ENCODE results near the gene RAB31. TPM values are rescaled to one million over a fixed set of nuclear protein-coding genes. Genes with fewer than 3 reads are reported as not detected.

Gene RAB31
- total and polyA plus RNA-seq, 2 of the 13 experiments (the other 11 are each of a cell fraction or from before 2014, with no cell fraction given) = 1.1 to 1.7 TPM

DNA sequence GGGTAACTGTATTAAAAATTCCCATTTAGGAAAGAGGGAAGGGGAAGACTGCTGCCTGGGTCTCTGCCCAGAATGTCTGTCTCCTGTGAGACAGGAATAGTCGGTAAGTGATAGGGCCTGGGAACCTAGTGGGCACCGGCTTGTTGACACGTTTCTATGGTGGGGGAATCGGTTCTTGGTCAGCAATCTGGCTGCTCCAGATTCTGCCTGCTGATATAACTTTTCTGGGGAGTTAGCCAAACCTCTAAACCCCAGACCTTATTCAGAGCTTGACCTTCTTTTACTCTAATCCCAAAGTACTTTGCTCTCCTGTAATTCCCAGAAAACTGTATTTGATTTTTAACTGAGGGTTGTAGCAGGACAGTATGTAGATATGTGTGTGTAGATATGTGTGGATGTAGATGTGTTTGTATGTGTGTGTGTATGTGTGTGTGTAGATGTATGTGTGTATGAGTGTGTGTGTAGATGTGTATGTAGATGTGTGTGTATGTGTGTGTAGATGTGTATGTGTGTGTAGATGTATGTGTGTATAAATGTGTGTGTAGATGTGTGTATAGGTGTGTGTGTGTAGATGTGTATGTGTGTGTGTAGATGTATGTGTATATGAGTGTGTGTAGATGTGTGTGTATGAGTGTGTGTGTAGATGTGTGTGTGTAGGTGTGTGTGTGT, 115.8 kb downstream of the RAB31 start (continued):
- TF ChIP-seq, protein P1, sequence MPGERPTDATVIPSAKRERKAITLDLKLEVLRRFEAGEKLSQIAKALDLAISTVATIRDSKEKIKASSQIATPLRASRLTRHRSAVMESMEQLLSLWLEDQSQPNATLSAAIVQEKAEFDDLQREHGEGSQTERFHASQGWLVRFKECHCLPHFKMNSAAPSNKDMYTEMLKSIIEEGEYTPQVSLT (CRISPR knock-in tag; IDR thresholded peaks at IDR 0.05; ENCODE audit: borderline replicate concordance, low read depth) = no peak
- no peak for TF ChIP-seq ZNF558 (CRISPR knock-in tag; IDR thresholded peaks at IDR 0.05; ENCODE audit: borderline replicate concordance)
- TF ChIP-seq ETV5 (CRISPR knock-in tag; IDR thresholded peaks at IDR 0.05; ENCODE audit: borderline replicate concordance) = no peak
- no peak for TF ChIP-seq NRL (CRISPR knock-in tag; IDR thresholded peaks at IDR 0.05; ENCODE audit: borderline replicate concordance)
- no peak for TF ChIP-seq MTF1 (CRISPR knock-in tag; IDR thresholded peaks at IDR 0.05)

DNA sequence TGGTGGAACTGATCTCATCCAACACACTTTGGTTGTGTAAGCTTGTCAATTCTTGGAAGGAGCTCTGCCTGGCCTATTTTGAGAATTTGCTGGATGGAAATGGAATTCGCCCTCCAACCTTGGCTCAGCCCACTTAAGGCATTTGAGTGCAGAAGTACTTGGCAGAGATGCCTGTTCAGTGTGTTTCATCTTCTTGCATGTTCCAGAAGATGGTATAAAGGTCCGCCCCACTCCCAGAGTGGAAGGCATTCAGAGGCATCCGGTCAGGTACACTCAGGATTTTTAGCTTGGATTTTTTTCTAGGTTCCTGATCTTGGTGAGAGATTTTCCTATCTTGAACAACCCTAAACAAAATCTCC, 116.4 kb downstream of the RAB31 start:
- H3K36me3 ChIP-seq (replicated peaks in 1 of 2; ENCODE audit: control insufficient read depth in 1 of 2, insufficient read depth in 2 of 2, low read length in 2 of 2) = no peaks in the 10 kb centered on the region
- TF ChIP-seq HOXD1 (CRISPR knock-in tag; IDR thresholded peaks at IDR 0.05) (no peak), CHCHD3 (CRISPR knock-in tag; IDR thresholded peaks at IDR 0.05) (no peak), ZNF253 (CRISPR knock-in tag; IDR thresholded peaks at IDR 0.05; ENCODE audit: borderline replicate concordance) (no peak), ZNF180 (CRISPR knock-in tag; IDR thresholded peaks at IDR 0.05; ENCODE audit: borderline replicate concordance, low read depth) (no peak), SSRP1 (CRISPR knock-in tag; IDR thresholded peaks at IDR 0.05) (no peak), SATB2 (CRISPR knock-in tag; IDR thresholded peaks at IDR 0.05) (no peak), CBFB (CRISPR knock-in tag; IDR thresholded peaks at IDR 0.05) (no peak), KLF13 (CRISPR knock-in tag; IDR thresholded peaks at IDR 0.05) (no peak), TAF1 (CRISPR knock-in tag; IDR thresholded peaks at IDR 0.05) (no peak), ZNF614 (CRISPR knock-in tag; IDR thresholded peaks at IDR 0.05; ENCODE audit: borderline replicate concordance) (no peak), GTF2F1 (IDR thresholded peaks at IDR 0.05; ENCODE audit: low read length) (no peak), EP300 (IDR thresholded peaks at IDR 0.05; ENCODE audit: low read depth in 2 of 2, low read length in 2 of 2) (no peak), EP300 (CRISPR knock-in tag; IDR thresholded peaks at IDR 0.05; ENCODE audit: borderline replicate concordance) (no peak), RBM39 (IDR thresholded peaks at IDR 0.05; ENCODE audit: low read depth, low read length, poor library complexity, severe bottlenecking) (no peak), ISX (CRISPR knock-in tag; conservative IDR thresholded peaks at IDR 0.05) (no peak), TCF7 (IDR thresholded peaks at IDR 0.05; ENCODE audit: low read depth) (no peak), HNRNPK (IDR thresholded peaks at IDR 0.05; ENCODE audit: low read depth, low read length, poor library complexity, severe bottlenecking) (no peak)
- TF ChIP-seq, protein P2, sequence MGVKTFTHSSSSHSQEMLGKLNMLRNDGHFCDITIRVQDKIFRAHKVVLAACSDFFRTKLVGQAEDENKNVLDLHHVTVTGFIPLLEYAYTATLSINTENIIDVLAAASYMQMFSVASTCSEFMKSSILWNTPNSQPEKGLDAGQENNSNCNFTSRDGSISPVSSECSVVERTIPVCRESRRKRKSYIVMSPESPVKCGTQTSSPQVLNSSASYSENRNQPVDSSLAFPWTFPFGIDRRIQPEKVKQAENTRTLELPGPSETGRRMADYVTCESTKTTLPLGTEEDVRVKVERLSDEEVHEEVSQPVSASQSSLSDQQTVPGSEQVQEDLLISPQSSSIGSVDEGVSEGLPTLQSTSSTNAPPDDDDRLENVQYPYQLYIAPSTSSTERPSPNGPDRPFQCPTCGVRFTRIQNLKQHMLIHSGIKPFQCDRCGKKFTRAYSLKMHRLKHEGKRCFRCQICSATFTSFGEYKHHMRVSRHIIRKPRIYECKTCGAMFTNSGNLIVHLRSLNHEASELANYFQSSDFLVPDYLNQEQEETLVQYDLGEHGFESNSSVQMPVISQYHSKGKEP (CRISPR knock-in tag; IDR thresholded peaks at IDR 0.05) = no peak
- no peak overlapping the region for H3K9ac ChIP-seq (ENCODE audit: insufficient read depth, low read depth, low read length)
- CTCF ChIA-PET (ENCODE audit: low intra/inter-chr PET ratio, low total read pairs) = no interaction called here
- no peak overlapping the region for H3K27ac ChIP-seq (ENCODE audit: extremely low read length, insufficient read depth, low read length)
- no peak for FAIRE-seq
- POLR2A ChIA-PET = no interaction called here
- H3K27me3 ChIP-seq (ENCODE audit: control insufficient read depth in 1 of 2, insufficient read depth in 2 of 2, low read length in 2 of 2) = no peaks in the 10 kb centered on the region
- no peak overlapping the region for H3K4me3 ChIP-seq (replicated peaks in 1 of 3; ENCODE audit: insufficient read depth in 1 of 3, low read depth in 2 of 3, low read length in 3 of 3)
- WGBS (ENCODE audit: low lambda C conversion rate) = 91% methylated on average over 3 of the region's 3 CpGs
- H4K20me1 ChIP-seq (ENCODE audit: insufficient read depth, low read length) = no peaks in the 10 kb centered on the region
- no peak for DNase-seq (ENCODE audit: low spot score)
- H3K4me2 ChIP-seq (ENCODE audit: low read depth, low read length) = no peak overlapping the region
- no peak for ATAC-seq
- no TSS peak for BruUV-seq (replicated peaks)
- peaks cover 23% of the 10 kb centered on the region for H3K4me1 ChIP-seq (ENCODE audit: insufficient read depth, low read length)
- in situ Hi-C loops (cut with HindIII; ENCODE audit: extremely low pct_ligation_motif_present, low pct_unique_long_range_greater_than_20kb) (no loop called here), intact Hi-C loops (cut with micrococcal nuclease; ENCODE audit: unreplicated experiment) (no loop called here)
- no peak overlapping the region for H2AFZ ChIP-seq (ENCODE audit: low read length)
- no peaks in the 10 kb centered on the region for H3K9me3 ChIP-seq (ENCODE audit: low read length)
- H3K79me2 ChIP-seq (ENCODE audit: insufficient read depth, low read length) = no peaks in the 10 kb centered on the region
